HG03066 (cell line): ENCODE data around the gene ITPR3.
"Not testable (repeated sequence)": the region's sequence is repeated elsewhere in the genome, so short reads cannot be mapped to it uniquely, and the experiment has no call there.

Experiments used
- ATAC-seq: cut with Tn5 transposase; IDR thresholded peaks from one replicate; pipeline ENCODE4 v1.9.1; 2021; ENCODE audit warnings: low read depth; ENCODE audit not compliant: unreplicated experiment

The ITPR3 gene

GRCh38 chr6:33610779-33611732, 10.1 kb upstream of the ITPR3 start:
- ATAC-seq = no peak

DNA sequence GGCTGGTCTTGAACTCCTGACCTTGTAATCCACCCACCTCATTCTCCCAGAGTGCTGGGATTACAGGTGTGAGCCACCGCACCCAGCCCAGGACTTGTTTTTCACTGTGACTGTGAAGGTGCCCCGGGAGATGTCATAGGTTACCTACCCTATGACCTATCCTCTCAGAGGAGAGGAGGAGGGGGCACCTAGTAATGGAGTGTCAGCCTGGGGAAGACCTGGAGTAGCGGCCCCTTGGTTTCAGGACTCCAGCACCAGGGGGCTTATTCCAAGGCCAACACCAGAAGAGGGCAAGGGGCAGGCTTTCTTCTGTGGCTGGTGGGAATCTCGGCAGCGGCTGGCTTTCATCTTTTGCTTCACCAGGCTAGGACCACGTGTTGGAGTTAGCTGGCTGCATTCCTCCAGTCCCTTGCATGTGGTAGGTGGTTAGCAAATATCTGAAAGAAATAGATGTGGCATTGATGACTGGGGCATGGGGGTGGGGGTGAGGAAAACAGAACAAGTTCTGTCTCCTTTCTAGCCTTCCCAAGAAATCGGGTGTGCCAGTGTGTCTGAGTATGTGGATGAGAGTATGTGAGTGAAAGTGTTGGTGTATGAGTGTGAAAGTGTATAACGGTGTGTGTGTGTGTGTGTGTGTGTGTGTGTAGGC, 7.9 kb upstream of the ITPR3 start:
- ATAC-seq = no peak

DNA sequence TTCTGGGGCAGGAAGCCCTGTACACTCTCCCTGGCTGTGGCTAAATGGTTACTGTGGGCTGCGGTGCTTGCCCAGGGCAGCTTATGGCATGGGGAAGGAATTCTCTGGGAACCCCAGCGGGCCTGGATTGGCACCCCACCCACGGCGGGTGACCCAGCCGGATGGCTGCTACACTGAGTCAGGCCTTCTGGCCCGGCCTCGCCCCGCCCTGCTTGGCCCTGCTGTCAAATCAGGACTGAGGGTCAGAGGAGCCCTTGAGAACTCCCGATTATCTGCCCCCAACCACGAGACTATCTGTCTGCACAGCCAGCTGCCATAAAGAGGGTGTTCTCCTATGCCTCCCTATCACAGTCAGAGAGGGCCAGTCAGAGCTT, 7.3 kb upstream of the ITPR3 start:
- no peak for ATAC-seq

DNA sequence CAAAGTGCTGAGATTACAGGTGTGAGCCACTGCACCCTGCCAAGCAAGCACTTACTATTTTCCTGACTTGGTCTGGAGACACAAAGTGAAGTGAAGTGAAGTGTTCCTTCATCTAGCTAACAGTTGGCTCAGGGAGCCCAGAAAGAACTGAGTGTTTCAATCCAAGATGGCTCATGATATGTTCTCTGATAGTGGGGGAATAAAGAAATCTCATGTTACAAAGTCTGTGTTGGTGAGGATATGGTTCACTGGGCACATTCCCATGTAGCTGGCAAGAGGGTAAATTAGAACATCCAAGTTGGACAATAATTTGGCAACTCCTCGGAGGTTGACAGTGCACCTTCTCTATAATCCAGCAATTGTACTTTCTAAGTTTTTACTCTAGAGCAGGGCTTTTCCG, 5.0 kb upstream of the ITPR3 start:
- ATAC-seq = no peak

DNA sequence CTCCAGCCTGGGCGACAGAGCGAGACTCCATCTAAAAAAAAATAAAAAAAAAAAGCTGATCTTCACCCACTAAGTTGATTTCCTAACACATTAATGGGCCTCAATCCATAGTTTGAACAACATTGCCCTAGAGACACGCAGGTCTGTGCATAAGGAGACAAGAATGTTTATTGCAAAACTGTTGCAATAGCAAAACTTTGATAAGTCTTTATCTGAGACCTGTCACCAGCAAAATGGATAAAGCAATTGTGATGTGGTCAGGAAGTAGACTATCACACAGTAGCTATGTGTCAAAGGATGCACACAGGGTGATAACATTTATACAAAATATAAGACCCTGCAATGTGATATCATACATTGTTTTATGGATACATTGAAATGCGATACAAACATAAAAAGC, 4.2 kb upstream of the ITPR3 start:
- ATAC-seq = no peak

- ATAC-seq = no peak
These were observed 1.8 kb upstream of the ITPR3 start for GRCh38 chr6:33619166-33619840.

DNA sequence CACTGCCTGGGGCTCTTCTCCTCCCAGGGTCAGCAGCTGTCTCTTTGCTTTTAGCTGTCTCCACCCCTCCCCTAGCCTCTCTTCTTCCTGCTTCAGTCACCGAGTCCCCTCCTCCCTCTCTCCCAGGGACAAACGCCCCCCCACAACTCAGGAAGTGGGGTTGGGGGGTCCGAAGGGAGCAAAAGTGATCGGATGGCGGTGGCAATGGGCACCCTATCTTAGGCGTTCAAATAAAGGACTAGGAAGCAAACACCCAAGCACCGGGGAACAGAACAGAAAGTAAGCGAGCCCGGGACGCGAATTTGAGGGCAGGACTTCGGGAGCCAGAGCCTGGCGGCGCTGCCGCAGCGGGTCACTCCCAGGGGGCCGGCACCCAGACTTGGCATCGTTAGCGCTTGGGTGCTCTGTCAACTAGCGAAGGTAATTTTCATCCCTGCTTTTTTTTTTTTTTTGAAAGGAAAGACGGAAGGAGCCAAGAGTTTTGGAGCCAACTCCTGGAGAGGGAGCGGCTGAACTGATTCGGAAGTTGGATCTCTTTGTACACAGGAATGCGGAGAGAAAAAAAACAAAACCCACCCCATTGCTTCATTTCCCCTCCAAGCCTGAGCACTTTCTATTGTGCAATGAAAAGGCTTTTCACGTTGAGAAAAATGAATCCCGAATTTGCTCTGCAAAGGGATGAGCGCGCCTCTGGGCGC, 815 bp upstream of the ITPR3 start:
- no peak for ATAC-seq

DNA sequence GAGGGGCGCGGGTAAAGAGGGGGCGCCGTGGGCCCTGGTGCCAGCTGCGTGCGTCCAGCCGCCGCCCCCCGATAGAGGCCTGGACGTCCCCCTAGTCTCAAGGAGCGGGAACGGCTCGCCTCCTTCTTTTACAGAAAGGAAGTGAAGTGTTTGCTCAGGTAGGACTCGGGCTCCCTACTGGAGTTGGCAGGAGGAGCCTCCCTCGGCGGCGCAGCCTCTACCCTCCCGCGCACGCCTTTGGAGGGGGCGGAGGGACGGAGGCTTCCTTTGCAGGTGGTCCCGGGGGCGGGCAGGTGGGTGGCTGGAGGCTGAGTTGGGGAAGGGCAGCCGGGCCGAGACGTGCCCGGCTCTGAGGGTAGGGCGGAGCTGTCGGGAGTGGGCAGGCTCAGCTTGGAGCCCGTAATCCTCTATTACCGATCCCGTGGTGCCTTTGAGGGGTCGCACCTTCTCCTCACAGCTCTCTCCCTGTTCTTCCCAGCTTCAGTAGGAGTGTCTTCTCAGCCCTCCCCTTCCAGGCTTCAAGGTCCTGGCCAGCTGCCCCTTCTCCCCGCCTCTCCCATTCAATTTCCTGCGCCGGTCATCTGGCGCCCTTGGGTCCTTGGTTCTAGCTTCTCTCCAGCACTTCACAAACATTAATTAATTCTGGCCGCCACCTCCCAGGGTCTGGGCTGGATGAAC, 728 bp downstream of the ITPR3 start:
- no peak for ATAC-seq

DNA sequence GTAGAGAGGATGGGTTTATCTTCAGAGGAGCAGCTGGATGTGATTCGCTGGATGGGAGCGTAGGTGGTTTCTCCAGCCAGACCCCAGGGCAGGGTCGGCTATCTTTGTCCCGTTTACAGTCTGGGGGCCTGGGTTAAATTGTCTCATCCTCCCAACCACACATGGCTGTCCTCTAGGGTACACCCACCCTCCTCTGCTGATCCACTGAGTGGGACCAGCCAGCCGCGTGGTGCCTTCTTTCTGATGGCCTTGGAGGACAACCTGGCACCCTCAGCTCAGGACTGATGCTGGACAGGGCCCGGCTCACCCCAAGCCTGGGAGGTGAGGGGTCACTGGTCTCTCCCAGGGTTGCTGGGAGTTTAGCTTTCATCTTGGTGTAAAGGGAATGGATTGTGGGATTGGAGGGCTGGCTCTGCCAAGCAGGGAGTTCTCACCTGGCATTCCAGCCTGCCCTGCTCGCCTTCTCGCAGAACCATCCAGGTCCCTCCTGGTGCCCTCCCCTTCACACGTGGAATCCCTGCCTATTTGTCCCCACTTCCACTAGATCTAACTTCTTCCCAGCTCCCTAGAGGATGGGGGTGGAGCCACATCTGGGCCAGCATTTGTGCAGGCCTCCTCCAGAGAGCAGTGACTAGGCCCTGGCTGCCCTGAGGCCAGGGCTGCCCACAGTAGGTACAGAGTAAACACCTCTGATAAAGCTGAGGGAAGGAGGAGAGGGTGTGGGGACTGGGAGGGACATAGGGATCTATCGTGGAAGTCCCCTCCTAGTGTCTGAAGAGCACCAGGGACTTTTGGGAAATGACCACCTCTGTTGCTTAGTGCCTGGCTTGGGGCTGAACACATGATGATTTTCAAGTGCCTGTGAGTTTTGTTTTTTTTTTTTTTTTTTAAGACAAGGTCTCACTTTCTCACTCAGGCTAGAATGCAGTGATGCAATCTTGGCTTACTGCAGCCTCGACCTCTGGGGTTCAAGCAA, 1.6 kb downstream of the ITPR3 start:
- ATAC-seq = no peak

DNA sequence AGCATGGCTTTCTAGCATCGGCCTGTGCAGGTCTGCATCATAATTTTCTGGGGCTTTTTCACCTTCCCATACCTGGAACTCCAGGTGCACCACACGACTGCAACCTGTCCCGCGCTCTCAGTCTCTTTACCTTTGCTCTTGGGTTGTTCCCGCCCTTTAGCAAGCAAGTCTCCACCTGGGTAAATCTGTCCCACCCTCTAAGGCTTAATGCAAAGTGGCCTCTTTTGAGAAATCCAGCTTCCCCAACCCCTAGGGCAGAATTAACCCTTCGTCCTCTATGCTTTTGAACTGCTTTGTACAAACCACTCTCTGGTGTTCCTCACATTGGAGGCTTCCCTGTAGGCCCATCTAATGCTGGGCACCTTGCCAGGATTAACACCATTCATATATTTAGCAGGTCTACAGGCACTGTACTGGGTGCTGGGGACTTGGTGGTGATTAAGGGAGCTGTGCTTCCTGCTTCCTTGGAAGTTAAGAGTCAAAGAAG, 2.8 kb downstream of the ITPR3 start:
- no peak for ATAC-seq

GRCh38 chr6:33624856-33625255, 3.7 kb downstream of the ITPR3 start:
- ATAC-seq = no peak

GRCh38 chr6:33627876-33628275, 6.8 kb downstream of the ITPR3 start:
- ATAC-seq = no peak

- no peak for ATAC-seq
These were observed 7.4 kb downstream of the ITPR3 start for GRCh38 chr6:33628401-33628964.

DNA sequence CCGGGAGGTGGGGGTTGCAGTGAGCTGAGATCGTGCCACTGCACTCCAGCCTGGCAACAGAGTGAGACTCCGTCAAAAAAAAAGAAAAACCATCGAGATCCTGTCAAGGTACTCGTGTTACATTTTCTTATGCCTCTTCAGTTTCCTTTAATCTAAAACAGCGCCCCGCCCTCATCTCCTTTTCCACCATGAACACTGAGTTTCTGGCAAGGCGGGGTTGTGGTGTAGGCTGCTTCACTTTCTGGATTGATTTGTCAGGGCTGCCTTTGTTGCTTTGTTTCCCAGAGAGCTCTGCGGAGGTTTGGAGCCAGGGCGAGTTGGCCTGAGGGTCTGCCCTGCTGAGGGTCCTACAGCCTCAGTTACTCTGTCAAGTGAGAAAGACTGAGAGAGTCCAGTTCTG, 8.9 kb downstream of the ITPR3 start:
- ATAC-seq = no peak

GRCh38 chr6:33631521-33631920, 10.4 kb downstream of the ITPR3 start:
- not testable (repeated sequence) for ATAC-seq

DNA sequence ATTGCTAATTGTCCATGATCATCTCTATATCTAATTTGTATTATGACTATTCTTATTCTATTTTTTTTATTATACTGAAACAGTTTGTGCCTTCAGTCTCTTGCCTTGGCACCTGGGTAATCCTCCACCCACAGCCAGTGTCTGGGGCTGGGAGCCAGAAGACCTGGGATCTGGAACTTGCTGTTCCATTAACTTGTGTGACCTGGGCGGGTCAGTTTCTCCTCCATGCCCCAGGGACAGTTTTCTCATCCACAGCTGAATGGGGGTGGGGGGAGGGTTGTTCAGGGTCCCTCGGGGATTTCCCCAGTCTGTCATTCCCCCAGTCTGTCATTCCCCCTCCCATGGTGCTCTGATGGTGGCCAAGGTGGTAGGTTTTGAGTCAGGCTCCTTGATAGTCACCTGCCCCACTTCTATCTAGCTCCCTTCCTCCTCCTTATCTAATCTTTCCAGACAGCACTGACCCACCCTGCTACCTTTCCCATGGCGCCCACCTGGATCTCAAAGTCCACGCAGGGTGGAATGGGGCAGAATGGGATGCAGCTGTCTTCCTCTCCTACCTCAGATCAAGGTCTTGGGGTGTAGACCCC, 10.9 kb downstream of the ITPR3 start:
- ATAC-seq = no peak

- ATAC-seq = no peak
These were observed 11.5 kb downstream of the ITPR3 start for GRCh38 chr6:33632558-33633039.

GRCh38 chr6:33633084-33633461, 12.0 kb downstream of the ITPR3 start:
- ATAC-seq = no peak
